Kidney tubule cell (primary cell): Measurements from ENCODE around the gene COL8A2.

Experiments used
- DNase-seq: peaks from one replicate; pipeline ENCODE4 v3.0.0-alpha.2; 2018; ENCODE audit warnings: low spot score

The COL8A2 gene

DNA sequence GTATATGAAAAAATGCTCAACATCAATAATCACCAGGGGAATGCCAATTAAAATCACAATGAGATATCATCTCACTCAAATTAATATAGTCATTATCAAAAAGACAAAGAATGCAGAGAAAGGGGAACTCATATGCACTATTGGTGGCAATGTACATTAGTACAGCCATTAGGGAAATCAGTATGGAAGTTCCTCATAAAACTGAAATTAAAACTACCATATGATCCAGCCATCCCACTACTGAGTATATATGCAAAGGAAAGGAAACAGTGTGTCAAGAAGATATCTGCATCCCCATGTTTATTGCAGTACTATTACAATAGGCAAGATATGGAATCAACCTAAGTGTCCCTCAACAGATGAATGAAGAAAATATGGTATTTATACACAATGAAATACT is 73.2 kb downstream of the COL8A2 start:
- no peak for DNase-seq
